SK-N-SH (cell line): ENCODE measurements around the gene SERPINA9. TPM values are rescaled to one million over a fixed set of nuclear protein-coding genes. Genes with fewer than 3 reads are reported as not detected.

Experiments
- CTCF ChIA-PET: fragments of 300-600, 350-600 bp; formaldehyde crosslinking; extraction: SDS; loops from one replicate; lab custom pipeline; 2021; lab: Yijun Ruan, JAX
- POLR2A ChIA-PET: fragments of 350-600 bp; sonication (Branson Sonifier 250); formaldehyde crosslinking; extraction: SDS; loops from one replicate; lab custom pipeline; 2020; ENCODE audit warnings: antibody characterized with exemption, inconsistent platforms; lab: Yijun Ruan, JAX
- DNase-seq: peaks from one replicate; pipeline ENCODE4 v3.0.0; 2012
- H2AFZ ChIP-seq: fragments of 200-600 bp; sonication (generic); 2 replicates; pipeline ENCODE4 v1.8.1; 2016; ENCODE audit warnings: antibody characterized with exemption, mild to moderate bottlenecking, low read depth
- H3F3A ChIP-seq: fragments of 200-600 bp; sonication (generic); replicated peaks from 2 replicates; pipeline ENCODE3; 2016; ENCODE audit warnings: antibody characterized with exemption, mild to moderate bottlenecking; ENCODE audit not compliant: insufficient read depth
- H3K27ac ChIP-seq, 2 experiments: fragments of 200-500 bp in 1 of 2; fragments of 200-600 bp in 1 of 2; sonication (Bioruptor generic) in 1 of 2; sonication (generic), shearing (Covaris generic) in 1 of 2; 2 replicates each; pipeline versions ENCODE4 v1.5.1 to v1.6.1; 2014 to 2016; ENCODE audit warnings: low read depth in 2 of 2, inconsistent platforms in 1 of 2, low read length in 1 of 2, mild to moderate bottlenecking in 1 of 2, mixed read lengths in 1 of 2
- H3K27me3 ChIP-seq: fragments of 200-600 bp; sonication (generic), shearing (Covaris generic); 2 replicates; pipeline ENCODE4 v1.6.1; 2016; ENCODE audit warnings: mixed run types; ENCODE audit not compliant: insufficient read depth
- H3K36me3 ChIP-seq, 2 experiments: fragments of 200-500 bp in 1 of 2; fragments of 200-600 bp in 1 of 2; sonication (Bioruptor generic) in 1 of 2; sonication (generic) in 1 of 2; replicated peaks in 1 of 2; 2 replicates each; pipeline versions ENCODE3 to v1.5.1; 2014 to 2016; ENCODE audit warnings: low read length in 1 of 2, mild to moderate bottlenecking in 1 of 2; ENCODE audit not compliant: insufficient read depth in 2 of 2, control insufficient read depth in 1 of 2
- H3K4me1 ChIP-seq, 2 experiments: fragments of 200-500 bp in 1 of 2; fragments of 200-600 bp in 1 of 2; sonication (Bioruptor generic) in 1 of 2; sonication (generic), shearing (Covaris generic) in 1 of 2; 2 replicates each; pipeline versions ENCODE4 v1.5.1 to v1.6.1; 2014 to 2016; ENCODE audit warnings: low read depth in 1 of 2, low read length in 1 of 2, mixed run types in 1 of 2; ENCODE audit not compliant: insufficient read depth in 2 of 2, control insufficient read depth in 1 of 2
- H3K4me2 ChIP-seq: fragments of 200-600 bp; sonication (generic), shearing (Covaris generic); 2 replicates; pipeline ENCODE4 v1.6.1; 2017; ENCODE audit warnings: mixed run types
- H3K4me3 ChIP-seq, 2 experiments: fragments of 200-500 bp in 1 of 2; fragments of 200-600 bp in 1 of 2; sonication (Bioruptor generic) in 1 of 2; sonication (generic), shearing (Covaris generic) in 1 of 2; 2 replicates each; pipeline versions ENCODE4 v1.5.1 to v1.8.1; 2014 to 2016; ENCODE audit warnings: low read depth in 2 of 2, inconsistent platforms in 1 of 2, low read length in 1 of 2, mild to moderate bottlenecking in 1 of 2, mixed read lengths in 1 of 2, moderate library complexity in 1 of 2
- H3K79me2 ChIP-seq: fragments of 200-600 bp; sonication (generic); 2 replicates; pipeline ENCODE4 v1.8.1; 2017; ENCODE audit warnings: mild to moderate bottlenecking; ENCODE audit not compliant: insufficient read depth
- H3K9ac ChIP-seq: fragments of 200-600 bp; sonication (generic); 2 replicates; pipeline ENCODE4 v1.6.1; 2017; ENCODE audit warnings: mixed run types
- H3K9me2 ChIP-seq: fragments of 200-600 bp; sonication (generic); 2 replicates; pipeline ENCODE4 v1.6.1; 2017; ENCODE audit warnings: mixed run types
- H3K9me3 ChIP-seq: fragments of 200-600 bp; sonication (generic); 2 replicates; pipeline ENCODE4 v1.6.1; 2017; ENCODE audit warnings: mixed run types, mild to moderate bottlenecking, moderate library complexity
- H4K20me1 ChIP-seq: fragments of 200-600 bp; sonication (generic); 2 replicates; pipeline ENCODE4 v1.6.1; 2017; ENCODE audit warnings: mild to moderate bottlenecking, mixed run types; ENCODE audit not compliant: insufficient read depth
- CHD2 ChIP-seq: fragments of 150-350 bp; IDR thresholded peaks from 2 replicates; pipeline ENCODE4 v1.6.1; 2018; ENCODE audit warnings: low read length; ENCODE audit not compliant: partially characterized antibody
- CTCF ChIP-seq: fragments of 200-600 bp; sonication (generic); IDR thresholded peaks from 2 replicates; pipeline ENCODE4 v1.6.1; 2017; ENCODE audit warnings: antibody characterized with exemption, mild to moderate bottlenecking, moderate library complexity
- EZH2phosphoT487 ChIP-seq: fragments of 200-600 bp; sonication (generic); IDR thresholded peaks from 2 replicates; pipeline ENCODE4 v1.6.1; 2017; ENCODE audit warnings: low read depth, mixed run types, mild to moderate bottlenecking, antibody characterized with exemption, moderate library complexity, borderline replicate concordance
- FOXJ3 ChIP-seq: sonication (generic); formaldehyde crosslinking; IDR thresholded peaks from 2 replicates; pipeline ENCODE4 v1.5.1; 2020; ENCODE audit warnings: mild to moderate bottlenecking, missing genetic modification reagents
- FOXM1 ChIP-seq: IDR thresholded peaks from 2 replicates; pipeline ENCODE4 v1.4.0; 2012; ENCODE audit warnings: low read depth, mild to moderate bottlenecking
- GABPA ChIP-seq: IDR thresholded peaks from 2 replicates; pipeline ENCODE4 v1.4.0; 2012; ENCODE audit warnings: low read depth, mild to moderate bottlenecking
- GATA2 ChIP-seq: sonication (generic); formaldehyde crosslinking; IDR thresholded peaks from 2 replicates; pipeline ENCODE4 v1.5.0; 2020; ENCODE audit warnings: mild to moderate bottlenecking, missing genetic modification reagents
- JUND ChIP-seq: IDR thresholded peaks from 2 replicates; pipeline ENCODE4 v1.4.0; 2012
- MAX ChIP-seq: IDR thresholded peaks from 2 replicates; pipeline ENCODE4 v1.4.0; 2012; ENCODE audit warnings: low read depth
- MEF2A ChIP-seq: IDR thresholded peaks from 2 replicates; pipeline ENCODE4 v1.4.0; 2012; ENCODE audit warnings: low read depth, borderline replicate concordance
- NFIC ChIP-seq: IDR thresholded peaks from 2 replicates; pipeline ENCODE4 v1.4.0; 2012; ENCODE audit warnings: borderline replicate concordance
- RCOR1 ChIP-seq: fragments of 150-350 bp; IDR thresholded peaks from 2 replicates; pipeline ENCODE4 v1.6.1; 2017; ENCODE audit warnings: antibody characterized with exemption, low read length
- RFX5 ChIP-seq: IDR thresholded peaks from 2 replicates; pipeline ENCODE4 v1.6.1; 2012; ENCODE audit warnings: mild to moderate bottlenecking, improper control_type of control experiment, low read length
- TCF12 ChIP-seq: IDR thresholded peaks from 2 replicates; pipeline ENCODE4 v1.4.0; 2012
- USF1 ChIP-seq: IDR thresholded peaks from 2 replicates; pipeline ENCODE4 v1.4.0; 2012; ENCODE audit warnings: low read depth, borderline replicate concordance
- USF2 ChIP-seq: fragments of 150-350 bp; IDR thresholded peaks from 2 replicates; pipeline ENCODE4 v1.6.1; 2017; ENCODE audit warnings: antibody characterized with exemption, low read length, low read depth, borderline replicate concordance
- YY1 ChIP-seq: IDR thresholded peaks from 2 replicates; pipeline ENCODE4 v1.4.0; 2012; ENCODE audit warnings: low read depth, mild to moderate bottlenecking
- WGBS: methylation state at CpG from one replicate; pipeline ENCODE4 v1.1.6; 2017; ENCODE audit warnings: low lambda C conversion rate; 5-methylcytosine and 5-hydroxymethylcytosine counted together
- polyA plus RNA-seq, 3 experiments: library from polyadenylated mRNA; depleted of rRNA; stranded (reverse); fragments of >200 nt; gene quantifications; 2 replicates each; pipeline ENCODE4 v1.2.3, GENCODE V29; 2012

The SERPINA9 gene
- polyA plus RNA-seq, 1 of the 3 experiments (the other 2 are of a cell fraction): not detected

- H3K9ac ChIP-seq: no peak overlapping the region
- 8% methylated on average over 3 of the region's 3 CpGs for WGBS
- TF ChIP-seq JUND (no peak), USF1 (no peak), MEF2A (no peak), CHD2 (no peak), RCOR1 (no peak), FOXJ3 (CRISPR knock-in tag) (no peak), GATA2 (no peak), GABPA (no peak), USF2 (no peak), EZH2phosphoT487 (no peak), FOXM1 (no peak), MAX (no peak), NFIC (no peak), RFX5 (no peak), CTCF (no peak), TCF12 (no peak), YY1 (no peak)
- H4K20me1 ChIP-seq: no peaks in the 10 kb centered on the region
- no peak overlapping the region for H3K4me3 ChIP-seq
- no peak overlapping the region for H2AFZ ChIP-seq
- H3F3A ChIP-seq: no peaks in the 10 kb centered on the region
- no peaks in the 10 kb centered on the region for H3K4me1 ChIP-seq
- H3K36me3 ChIP-seq: no peaks in the 10 kb centered on the region
- POLR2A ChIA-PET: no interaction called here
- H3K9me2 ChIP-seq: no peaks in the 10 kb centered on the region
- H3K27me3 ChIP-seq: peaks cover 6% of the 10 kb centered on the region; the same call in 1 of the 2 replicates
- no peak overlapping the region for H3K4me2 ChIP-seq
- H3K27ac ChIP-seq: no peak overlapping the region
- CTCF ChIA-PET: interaction anchor here (1.1 kb wide), 1 partner anchor 61 kb away, joined by 5 read pairs; no protein-coding TSS in a partner anchor
- no peaks in the 10 kb centered on the region for H3K79me2 ChIP-seq
- no peak for DNase-seq
- H3K9me3 ChIP-seq: no peaks in the 10 kb centered on the region
Measured at GRCh38 chr14:94424371-94424770, 51.6 kb downstream of the SERPINA9 start.
